HG03039 (cell line): ENCODE measurements around the gene MKI67.

Experiments
- ATAC-seq: cut with Tn5 transposase; IDR thresholded peaks from one replicate; pipeline ENCODE4 v1.9.1; 2021; ENCODE audit warnings: mild to moderate bottlenecking, moderate library complexity; ENCODE audit not compliant: unreplicated experiment

MKI67 gene

GRCh38 chr10:128086003-128086863 is 40.0 kb downstream of the MKI67 start:
- no peak for ATAC-seq

GRCh38 chr10:128084991-128085390 is 41.2 kb downstream of the MKI67 start:
- no peak for ATAC-seq

- no peak for ATAC-seq
Observed at GRCh38 chr10:128084364-128084763, 41.9 kb downstream of the MKI67 start.

- no peak for ATAC-seq
Observed at GRCh38 chr10:128083191-128083895, 42.9 kb downstream of the MKI67 start.

GRCh38 chr10:128081720-128082119 is 44.5 kb downstream of the MKI67 start:
- no peak for ATAC-seq

GRCh38 chr10:128081222-128081621 is 45.0 kb downstream of the MKI67 start:
- ATAC-seq, result no peak

GRCh38 chr10:128080641-128081040 is 45.6 kb downstream of the MKI67 start:
- no peak for ATAC-seq

- ATAC-seq, result no peak
Observed at GRCh38 chr10:128080231-128080630, 46.0 kb downstream of the MKI67 start.

- ATAC-seq, result peak; percentile 57
Observed at GRCh38 chr10:128078136-128078969, 47.9 kb downstream of the MKI67 start.

- no peak for ATAC-seq
Observed at GRCh38 chr10:128077155-128077875, 48.9 kb downstream of the MKI67 start.

GRCh38 chr10:128074589-128074988 is 51.6 kb downstream of the MKI67 start:
- no peak for ATAC-seq

GRCh38 chr10:128073890-128074289 is 52.3 kb downstream of the MKI67 start:
- no peak for ATAC-seq

GRCh38 chr10:128072941-128073645 is 53.1 kb downstream of the MKI67 start:
- no peak for ATAC-seq

- no peak for ATAC-seq
Observed at GRCh38 chr10:128072046-128072445, 54.2 kb downstream of the MKI67 start.

GRCh38 chr10:128071417-128071782 is 54.8 kb downstream of the MKI67 start:
- ATAC-seq, result no peak

GRCh38 chr10:128070721-128071416 is 55.4 kb downstream of the MKI67 start:
- ATAC-seq, result no peak

- ATAC-seq, result no peak
Observed at GRCh38 chr10:128070161-128070560, 56.1 kb downstream of the MKI67 start.

- ATAC-seq, result peak; percentile 38
Observed at GRCh38 chr10:128069351-128070051, 56.7 kb downstream of the MKI67 start.
